Effector memory CD4-positive, alpha-beta T cell (primary cell): ENCODE results near the gene CEP41.

Source experiments
- DNase-seq, 3 donors: peaks; one replicate each; pipeline ENCODE4 v3.0.0-alpha.2; 2020
- H3K27ac ChIP-seq: 2 replicates; pipeline ENCODE4 v1.7.0; 2013; ENCODE audit warnings: mild to moderate bottlenecking, low read length, moderate library complexity; ENCODE audit not compliant: insufficient read depth, poor library complexity, severe bottlenecking
- H3K27me3 ChIP-seq: replicated peaks from 2 replicates; pipeline ENCODE4 v1.7.0; 2013; ENCODE audit warnings: mild to moderate bottlenecking, low read length; ENCODE audit not compliant: insufficient read depth, control insufficient read depth, poor library complexity, severe bottlenecking
- H3K36me3 ChIP-seq: 2 replicates; pipeline ENCODE4 v1.7.0; 2013; ENCODE audit warnings: mild to moderate bottlenecking, low read length, moderate library complexity; ENCODE audit not compliant: control insufficient read depth, insufficient read depth
- H3K4me1 ChIP-seq: 2 replicates; pipeline ENCODE4 v1.7.0; 2013; ENCODE audit warnings: low read length, mild to moderate bottlenecking; ENCODE audit not compliant: control insufficient read depth, insufficient read depth, poor library complexity, severe bottlenecking
- H3K4me3 ChIP-seq: 2 replicates; pipeline ENCODE4 v1.7.0; 2013; ENCODE audit warnings: low read length, low read depth, mild to moderate bottlenecking; ENCODE audit not compliant: insufficient read depth, poor library complexity, severe bottlenecking
- H3K9me3 ChIP-seq: 2 replicates; pipeline ENCODE4 v1.7.0; 2013; ENCODE audit warnings: mild to moderate bottlenecking, low read length, moderate library complexity; ENCODE audit not compliant: control insufficient read depth

The CEP41 gene

GRCh38 chr7:130365088-130365487 is 75.7 kb downstream of the CEP41 start:
- H3K9me3 ChIP-seq = no peaks in the 10 kb centered on the region
- no peaks in the 10 kb centered on the region for H3K4me1 ChIP-seq
- H3K27me3 ChIP-seq = no peaks in the 10 kb centered on the region
- no peak for DNase-seq
- H3K36me3 ChIP-seq = no peaks in the 10 kb centered on the region
- H3K27ac ChIP-seq = no peak overlapping the region
- no peak overlapping the region for H3K4me3 ChIP-seq

GRCh38 chr7:130364451-130364850 is 76.4 kb downstream of the CEP41 start:
- Histone ChIP-seq H3K27ac (no peak overlapping the region), H3K36me3 (no peaks in the 10 kb centered on the region), H3K27me3 (no peaks in the 10 kb centered on the region), H3K9me3 (no peaks in the 10 kb centered on the region), H3K4me1 (no peaks in the 10 kb centered on the region), H3K4me3 (no peak overlapping the region)
- no peak for DNase-seq

- no peaks in the 10 kb centered on the region for H3K4me1 ChIP-seq
- DNase-seq = no peak
- no peak overlapping the region for H3K27ac ChIP-seq
- no peaks in the 10 kb centered on the region for H3K36me3 ChIP-seq
- no peaks in the 10 kb centered on the region for H3K27me3 ChIP-seq
- H3K9me3 ChIP-seq = no peaks in the 10 kb centered on the region
- H3K4me3 ChIP-seq = no peak overlapping the region
Observed at GRCh38 chr7:130363026-130363847, 77.6 kb downstream of the CEP41 start.

- no peak for DNase-seq
- H3K27me3 ChIP-seq = no peaks in the 10 kb centered on the region
- H3K36me3 ChIP-seq = no peaks in the 10 kb centered on the region
- H3K4me1 ChIP-seq = no peaks in the 10 kb centered on the region
- no peaks in the 10 kb centered on the region for H3K9me3 ChIP-seq
- H3K27ac ChIP-seq = no peak overlapping the region
- H3K4me3 ChIP-seq = no peak overlapping the region
Observed at GRCh38 chr7:130362251-130362816, 78.5 kb downstream of the CEP41 start.

- H3K4me3 ChIP-seq = no peak overlapping the region
- no peak overlapping the region for H3K27ac ChIP-seq
- no peak for DNase-seq
- no peaks in the 10 kb centered on the region for H3K9me3 ChIP-seq
- H3K27me3 ChIP-seq = no peaks in the 10 kb centered on the region
- H3K36me3 ChIP-seq = no peaks in the 10 kb centered on the region
- no peaks in the 10 kb centered on the region for H3K4me1 ChIP-seq
Observed at GRCh38 chr7:130361681-130362080, 79.1 kb downstream of the CEP41 start.

- H3K27ac ChIP-seq = no peak overlapping the region
- no peaks in the 10 kb centered on the region for H3K27me3 ChIP-seq
- no peaks in the 10 kb centered on the region for H3K9me3 ChIP-seq
- no peaks in the 10 kb centered on the region for H3K4me1 ChIP-seq
- no peak overlapping the region for H3K4me3 ChIP-seq
- DNase-seq = no peak
- no peaks in the 10 kb centered on the region for H3K36me3 ChIP-seq
Observed at GRCh38 chr7:130360518-130360917, 80.3 kb downstream of the CEP41 start.

GRCh38 chr7:130359276-130359857 is 81.4 kb downstream of the CEP41 start:
- H3K4me1 ChIP-seq = no peaks in the 10 kb centered on the region
- no peaks in the 10 kb centered on the region for H3K36me3 ChIP-seq
- no peaks in the 10 kb centered on the region for H3K9me3 ChIP-seq
- DNase-seq = no peak
- H3K27me3 ChIP-seq = no peaks in the 10 kb centered on the region
- H3K27ac ChIP-seq = no peak overlapping the region
- no peak overlapping the region for H3K4me3 ChIP-seq

GRCh38 chr7:130358471-130358870 is 82.3 kb downstream of the CEP41 start:
- Histone ChIP-seq H3K4me1 (no peaks in the 10 kb centered on the region), H3K36me3 (no peaks in the 10 kb centered on the region), H3K4me3 (no peak overlapping the region), H3K9me3 (no peaks in the 10 kb centered on the region), H3K27me3 (no peaks in the 10 kb centered on the region), H3K27ac (no peak overlapping the region)
- no peak for DNase-seq

- no peak for DNase-seq
- H3K36me3 ChIP-seq = no peaks in the 10 kb centered on the region
Observed at GRCh38 chr7:130356876-130357611, 83.8 kb downstream of the CEP41 start.

More at GRCh38 chr7:130356876-130357611, 83.8 kb downstream of the CEP41 start:
- H3K4me3 ChIP-seq = no peak overlapping the region
- H3K4me1 ChIP-seq = no peaks in the 10 kb centered on the region
- H3K27ac ChIP-seq = no peak overlapping the region
- no peaks in the 10 kb centered on the region for H3K9me3 ChIP-seq
- H3K27me3 ChIP-seq = no peaks in the 10 kb centered on the region
